Cardiac fibroblast (primary cell): Measurements from ENCODE around the gene TNFSF9.

Experiments
- DNase-seq, 2 donors: peaks; one replicate each; pipeline versions ENCODE4 v3.0.0 to v3.0.0-alpha.2; 2010; ENCODE audit warnings: low read depth in 2 of 2
- H3K4me3 ChIP-seq, 2 donors: replicated peaks in 1 of 2; 1 replicate in 1 of 2; 2 replicates in 1 of 2; pipeline ENCODE4 v1.5.1; 2011; ENCODE audit warnings: low read depth in 2 of 2, low read length in 2 of 2, mild to moderate bottlenecking in 2 of 2, moderate library complexity in 1 of 2
- TF ChIP-seq, protein P1 (sequence below): IDR thresholded peaks from one replicate; pipeline ENCODE4 v1.5.1; 2011; ENCODE audit warnings: low read depth, mild to moderate bottlenecking, low read length, inconsistent platforms

TNFSF9 gene

DNA sequence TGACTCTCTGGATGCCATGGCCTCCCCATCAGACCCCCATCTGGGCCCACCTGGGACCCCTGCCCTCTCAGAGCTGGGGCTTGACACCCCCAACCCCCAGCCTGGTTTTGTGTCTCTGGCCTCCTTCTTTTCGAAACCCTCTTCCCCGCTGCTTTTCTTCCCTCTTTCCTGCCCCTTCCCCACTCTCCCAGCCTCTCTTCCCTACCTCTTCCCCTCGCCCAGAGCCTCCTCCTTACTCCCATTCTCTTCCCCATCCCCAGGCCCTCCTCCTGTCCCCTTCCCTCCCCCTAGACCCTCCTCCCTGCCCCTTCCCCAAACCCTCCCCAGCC lies 2.1 kb downstream of the TNFSF9 start:
- no peak for DNase-seq
- no peak overlapping the region for H3K4me3 ChIP-seq
- TF ChIP-seq, protein P1, sequence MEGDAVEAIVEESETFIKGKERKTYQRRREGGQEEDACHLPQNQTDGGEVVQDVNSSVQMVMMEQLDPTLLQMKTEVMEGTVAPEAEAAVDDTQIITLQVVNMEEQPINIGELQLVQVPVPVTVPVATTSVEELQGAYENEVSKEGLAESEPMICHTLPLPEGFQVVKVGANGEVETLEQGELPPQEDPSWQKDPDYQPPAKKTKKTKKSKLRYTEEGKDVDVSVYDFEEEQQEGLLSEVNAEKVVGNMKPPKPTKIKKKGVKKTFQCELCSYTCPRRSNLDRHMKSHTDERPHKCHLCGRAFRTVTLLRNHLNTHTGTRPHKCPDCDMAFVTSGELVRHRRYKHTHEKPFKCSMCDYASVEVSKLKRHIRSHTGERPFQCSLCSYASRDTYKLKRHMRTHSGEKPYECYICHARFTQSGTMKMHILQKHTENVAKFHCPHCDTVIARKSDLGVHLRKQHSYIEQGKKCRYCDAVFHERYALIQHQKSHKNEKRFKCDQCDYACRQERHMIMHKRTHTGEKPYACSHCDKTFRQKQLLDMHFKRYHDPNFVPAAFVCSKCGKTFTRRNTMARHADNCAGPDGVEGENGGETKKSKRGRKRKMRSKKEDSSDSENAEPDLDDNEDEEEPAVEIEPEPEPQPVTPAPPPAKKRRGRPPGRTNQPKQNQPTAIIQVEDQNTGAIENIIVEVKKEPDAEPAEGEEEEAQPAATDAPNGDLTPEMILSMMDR = no peak

DNA sequence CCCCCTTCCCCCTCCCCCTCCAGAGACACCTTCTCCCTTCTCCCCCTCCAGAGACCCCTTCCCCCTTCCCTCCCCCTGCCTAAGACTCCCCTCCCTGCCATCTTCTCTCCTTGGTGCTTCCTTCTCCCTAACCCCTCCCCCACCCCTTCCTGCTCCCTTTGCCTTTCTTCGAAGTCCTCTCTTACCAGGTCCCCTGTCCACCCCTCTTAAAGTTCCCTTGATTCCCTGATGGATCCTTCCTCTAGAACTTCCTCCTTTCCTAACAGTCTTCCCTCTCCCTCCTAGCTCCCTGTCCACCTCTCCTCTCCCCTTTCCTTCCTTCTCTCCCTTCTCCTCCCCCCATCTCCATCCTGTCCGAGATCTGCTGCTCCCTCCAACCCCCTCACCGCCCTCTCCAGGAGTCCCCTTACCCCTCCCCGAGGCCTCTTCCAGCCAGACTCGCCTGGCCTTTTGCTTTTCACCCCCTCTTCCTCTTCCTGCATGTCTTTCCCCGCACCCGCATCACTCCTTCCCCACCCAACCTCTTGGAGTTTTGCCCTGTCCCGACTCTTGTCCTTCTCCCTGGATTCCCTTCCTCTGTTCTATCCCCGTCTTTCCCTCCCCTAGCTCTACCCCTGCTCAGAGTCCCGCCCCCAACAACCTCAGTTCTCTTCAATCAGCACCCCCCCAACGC lies 3.1 kb downstream of the TNFSF9 start:
- no peak overlapping the region for H3K4me3 ChIP-seq
- TF ChIP-seq, protein P1 = no peak
- DNase-seq = no peak

DNA sequence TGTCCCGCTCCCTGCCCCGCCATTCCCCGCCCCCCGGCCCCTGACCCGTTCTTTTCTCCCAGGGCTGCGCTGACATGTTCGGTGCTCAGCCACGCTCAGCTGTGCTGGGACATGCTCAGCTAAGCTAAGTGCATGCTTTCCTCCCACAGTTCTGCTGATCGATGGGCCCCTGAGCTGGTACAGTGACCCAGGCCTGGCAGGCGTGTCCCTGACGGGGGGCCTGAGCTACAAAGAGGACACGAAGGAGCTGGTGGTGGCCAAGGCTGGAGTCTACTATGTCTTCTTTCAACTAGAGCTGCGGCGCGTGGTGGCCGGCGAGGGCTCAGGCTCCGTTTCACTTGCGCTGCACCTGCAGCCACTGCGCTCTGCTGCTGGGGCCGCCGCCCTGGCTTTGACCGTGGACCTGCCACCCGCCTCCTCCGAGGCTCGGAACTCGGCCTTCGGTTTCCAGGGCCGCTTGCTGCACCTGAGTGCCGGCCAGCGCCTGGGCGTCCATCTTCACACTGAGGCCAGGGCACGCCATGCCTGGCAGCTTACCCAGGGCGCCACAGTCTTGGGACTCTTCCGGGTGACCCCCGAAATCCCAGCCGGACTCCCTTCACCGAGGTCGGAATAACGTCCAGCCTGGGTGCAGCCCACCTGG lies 3.7 kb downstream of the TNFSF9 start:
- H3K4me3 ChIP-seq = no peak overlapping the region
- no peak for DNase-seq
- TF ChIP-seq, protein P1 = no peak

DNA sequence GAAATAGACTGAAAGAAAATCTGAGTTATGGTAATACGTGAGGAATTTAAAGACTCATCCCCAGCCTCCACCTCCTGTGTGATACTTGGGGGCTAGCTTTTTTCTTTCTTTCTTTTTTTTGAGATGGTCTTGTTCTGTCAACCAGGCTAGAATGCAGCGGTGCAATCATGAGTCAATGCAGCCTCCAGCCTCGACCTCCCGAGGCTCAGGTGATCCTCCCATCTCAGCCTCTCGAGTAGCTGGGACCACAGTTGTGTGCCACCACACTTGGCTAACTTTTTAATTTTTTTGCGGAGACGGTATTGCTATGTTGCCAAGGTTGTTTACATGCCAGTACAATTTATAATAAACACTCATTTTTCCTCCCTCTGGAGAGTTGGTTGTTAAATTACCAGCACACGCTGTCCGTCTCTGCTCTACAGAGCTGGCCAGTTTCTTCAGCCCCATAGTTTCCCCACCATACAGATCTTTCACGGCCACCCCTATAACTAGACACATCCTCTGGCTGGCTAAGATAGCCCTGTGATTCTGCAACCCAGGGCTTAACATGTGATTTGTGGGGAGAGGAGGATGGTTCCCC lies 4.8 kb downstream of the TNFSF9 start:
- TF ChIP-seq, protein P1 = no peak
- no peak for DNase-seq
- no peak overlapping the region for H3K4me3 ChIP-seq

DNA sequence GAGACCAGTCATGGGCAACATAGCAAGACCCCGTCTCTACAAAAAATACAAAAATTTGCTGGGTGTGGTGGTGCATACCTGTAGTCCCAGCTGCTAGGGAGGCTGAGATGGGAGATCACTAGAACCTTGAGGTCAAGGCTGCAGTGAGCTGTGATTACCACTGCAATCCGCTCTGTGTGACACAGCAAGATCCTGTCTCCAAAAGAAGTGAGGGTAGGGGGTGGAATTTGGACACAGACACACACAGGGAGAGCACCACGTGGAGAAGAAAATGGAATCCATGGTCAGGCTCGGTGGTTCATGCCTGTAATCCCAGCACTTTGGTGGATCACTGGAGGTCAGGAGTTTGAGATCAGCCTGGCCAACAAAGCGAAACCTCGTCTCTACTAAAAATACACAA lies 8.7 kb downstream of the TNFSF9 start:
- no peak for DNase-seq
- no peak overlapping the region for H3K4me3 ChIP-seq
- TF ChIP-seq, protein P1 = no peak

DNA sequence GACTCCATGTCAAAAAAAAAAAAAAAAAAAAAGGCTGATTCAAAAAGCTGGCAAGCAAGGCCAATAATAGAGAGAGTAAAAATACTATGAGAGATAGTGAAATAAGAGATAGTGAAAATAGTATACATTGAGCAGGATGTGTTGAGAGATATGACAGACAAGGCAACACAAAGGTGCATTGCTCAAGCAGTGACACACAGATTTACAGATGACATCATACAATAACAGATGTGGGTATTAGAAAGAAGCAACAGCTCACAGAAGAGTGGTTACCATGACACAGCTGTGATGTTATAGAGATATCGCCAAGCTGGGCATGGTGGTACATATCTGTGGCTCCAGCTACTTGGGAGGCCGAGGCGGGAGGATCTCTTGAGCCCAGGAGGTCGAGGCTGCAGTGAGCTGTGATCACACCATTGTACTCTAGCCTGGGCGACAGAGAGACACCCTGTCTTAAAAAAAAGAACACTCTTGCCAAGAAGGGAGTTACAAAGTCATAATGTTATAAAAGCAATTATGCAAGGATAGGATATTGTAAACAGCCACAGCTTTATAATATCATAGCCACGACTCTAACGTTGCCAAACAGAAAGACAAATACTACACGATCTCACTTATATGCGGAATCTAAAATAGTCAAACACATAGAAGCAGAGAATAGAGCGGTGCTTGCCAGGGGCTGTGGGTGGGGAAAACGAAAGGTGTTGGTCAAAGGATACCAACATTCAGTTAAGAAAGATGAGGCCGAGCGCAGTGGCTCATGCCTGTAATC lies 10.3 kb downstream of the TNFSF9 start:
- no peak overlapping the region for H3K4me3 ChIP-seq
- TF ChIP-seq, protein P1 = no peak
- DNase-seq = peak in 1 of 2 donors; percentile 35
